ENCODE results near the gene ANGPTL8.

The ANGPTL8 gene

DNA sequence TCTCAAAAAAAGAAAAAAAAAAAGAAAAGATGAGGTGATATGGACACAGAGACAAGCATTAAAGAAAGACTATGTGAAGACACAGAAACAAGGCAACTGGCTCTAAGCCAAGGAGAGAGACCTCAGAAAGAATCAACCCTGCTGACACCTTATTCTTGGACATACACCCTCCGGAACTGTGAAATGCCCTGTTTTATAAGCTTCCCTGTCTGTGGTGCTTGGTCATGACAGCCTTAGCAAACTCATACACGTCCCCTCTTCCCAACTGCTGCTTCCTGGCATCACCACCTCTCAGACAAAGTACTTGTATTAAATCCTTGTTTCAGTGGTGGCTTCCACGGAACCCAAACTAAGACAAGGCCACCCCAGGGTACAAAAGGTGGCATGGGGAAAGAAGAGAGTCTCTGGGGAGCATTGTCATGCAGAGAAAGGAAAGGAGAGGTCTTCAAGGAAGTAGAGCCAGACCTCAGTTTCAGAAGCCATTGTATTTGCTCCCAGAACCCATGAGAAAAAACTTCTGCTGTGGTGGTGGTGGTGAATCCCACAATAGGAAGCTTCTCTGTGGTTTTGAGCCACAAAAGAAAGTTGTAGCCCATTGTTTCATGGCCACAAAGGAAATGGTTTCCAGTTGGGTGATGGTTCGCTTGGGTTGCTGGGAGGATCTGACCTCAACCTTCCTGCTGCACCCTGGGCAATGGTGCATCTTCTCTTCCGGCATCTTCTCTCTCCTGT is 40.3 kb downstream of the ANGPTL8 start:
- Histone ChIP-seq H3K9me2 (replicated peaks; ENCODE audit: control insufficient read depth, low read length) (no peaks in the 10 kb centered on the region), H3K4me2 (ENCODE audit: low read length) (no peak overlapping the region), H3K36me3 (ENCODE audit: control insufficient read depth, low read length) (no peaks in the 10 kb centered on the region), H4K20me1 (ENCODE audit: control insufficient read depth, insufficient read depth, low read depth, low read length) (no peaks in the 10 kb centered on the region), H3F3A (ENCODE audit: control insufficient read depth, insufficient read depth) (no peaks in the 10 kb centered on the region), H3K27me3 (ENCODE audit: control insufficient read depth, low read length) (no peaks in the 10 kb centered on the region), H3K4me3 (ENCODE audit: low read length) (no peak overlapping the region), H3K79me2 (ENCODE audit: control insufficient read depth, low read length) (no peaks in the 10 kb centered on the region), H3K27ac (ENCODE audit: low read depth, low read length) (no peak overlapping the region), H3K9me3 (ENCODE audit: control insufficient read depth, insufficient read depth, low read length) (no peaks in the 10 kb centered on the region), H3K4me1 (ENCODE audit: control insufficient read depth, low read length) (peaks cover 4% of the 10 kb centered on the region; the same call in 1 of the 2 replicates)
- TF ChIP-seq CTCF (IDR thresholded peaks at IDR 0.05; ENCODE audit: low read depth, low read length, poor library complexity, severe bottlenecking) (no peak), EZH2phosphoT487 (IDR thresholded peaks at IDR 0.05; ENCODE audit: borderline replicate concordance, low read length) (no peak)

- H3K27ac ChIP-seq (ENCODE audit: low read depth, low read length), result no peak overlapping the region
Measured at GRCh38 chr19:11281356-11282049, 42.1 kb downstream of the ANGPTL8 start.

DNA sequence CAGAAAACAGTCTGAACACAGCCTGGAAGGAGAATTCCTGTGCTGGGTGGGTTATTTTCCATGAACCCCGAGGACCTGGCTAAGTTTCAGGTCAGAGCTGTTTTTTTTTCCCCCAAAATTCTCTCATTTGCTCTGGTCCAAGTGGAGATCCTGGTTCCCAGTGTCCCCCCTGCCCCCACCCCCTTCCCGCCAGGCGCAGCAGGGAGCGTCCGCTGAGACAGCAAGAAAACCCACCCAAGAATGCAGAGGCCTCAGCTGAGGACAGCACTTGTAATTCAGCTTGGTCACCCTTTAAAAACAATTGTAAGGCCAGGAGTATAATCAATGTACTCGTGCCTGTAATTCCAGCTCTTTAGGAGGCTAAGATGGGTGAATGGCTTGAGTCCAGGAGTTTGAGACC is 45.1 kb downstream of the ANGPTL8 start:
- no peak overlapping the region for H3K4me2 ChIP-seq (ENCODE audit: low read length)
- no peaks in the 10 kb centered on the region for H3K79me2 ChIP-seq (ENCODE audit: control insufficient read depth, low read length)
- H3K27me3 ChIP-seq (ENCODE audit: control insufficient read depth, low read length), result no peaks in the 10 kb centered on the region
- no peaks in the 10 kb centered on the region for H3K9me3 ChIP-seq (ENCODE audit: control insufficient read depth, insufficient read depth, low read length)
- no peaks in the 10 kb centered on the region for H3F3A ChIP-seq (ENCODE audit: control insufficient read depth, insufficient read depth)
- no peaks in the 10 kb centered on the region for H4K20me1 ChIP-seq (ENCODE audit: control insufficient read depth, insufficient read depth, low read depth, low read length)
- peaks cover 3% of the 10 kb centered on the region; the same call in 1 of the 2 replicates for H3K4me1 ChIP-seq (ENCODE audit: control insufficient read depth, low read length)
- H3K4me3 ChIP-seq (ENCODE audit: low read length), result no peak overlapping the region
- TF ChIP-seq EZH2phosphoT487 (IDR thresholded peaks at IDR 0.05; ENCODE audit: borderline replicate concordance, low read length) (no peak), CTCF (IDR thresholded peaks at IDR 0.05; ENCODE audit: low read depth, low read length, poor library complexity, severe bottlenecking) (no peak)
- H3K36me3 ChIP-seq (ENCODE audit: control insufficient read depth, low read length), result no peaks in the 10 kb centered on the region
- H3K27ac ChIP-seq (ENCODE audit: low read depth, low read length), result no peak overlapping the region
- no peaks in the 10 kb centered on the region for H3K9me2 ChIP-seq (replicated peaks; ENCODE audit: control insufficient read depth, low read length)

More at GRCh38 chr19:11281356-11282049, 42.1 kb downstream of the ANGPTL8 start:
- no peaks in the 10 kb centered on the region for H3K79me2 ChIP-seq (ENCODE audit: control insufficient read depth, low read length)
- H3K27me3 ChIP-seq (ENCODE audit: control insufficient read depth, low read length), result no peaks in the 10 kb centered on the region
- H3K4me3 ChIP-seq (ENCODE audit: low read length), result no peak overlapping the region
- no peak overlapping the region for H3K4me2 ChIP-seq (ENCODE audit: low read length)
- H3K36me3 ChIP-seq (ENCODE audit: control insufficient read depth, low read length), result no peaks in the 10 kb centered on the region
- peaks cover 4% of the 10 kb centered on the region; the same call in 1 of the 2 replicates for H3K4me1 ChIP-seq (ENCODE audit: control insufficient read depth, low read length)
- no peaks in the 10 kb centered on the region for H3K9me3 ChIP-seq (ENCODE audit: control insufficient read depth, insufficient read depth, low read length)
- H3K9me2 ChIP-seq (replicated peaks; ENCODE audit: control insufficient read depth, low read length), result no peaks in the 10 kb centered on the region
- TF ChIP-seq CTCF (IDR thresholded peaks at IDR 0.05; ENCODE audit: low read depth, low read length, poor library complexity, severe bottlenecking), result no peak
- no peak for TF ChIP-seq EZH2phosphoT487 (IDR thresholded peaks at IDR 0.05; ENCODE audit: borderline replicate concordance, low read length)
- H3F3A ChIP-seq (ENCODE audit: control insufficient read depth, insufficient read depth), result no peaks in the 10 kb centered on the region
- H4K20me1 ChIP-seq (ENCODE audit: control insufficient read depth, insufficient read depth, low read depth, low read length), result no peaks in the 10 kb centered on the region
